HG03442 (cell line): ENCODE measurements around the gene UBASH3B.

Source experiments
- ATAC-seq: cut with Tn5 transposase; IDR thresholded peaks from one replicate; pipeline ENCODE4 v1.9.1; 2021; ENCODE audit warnings: mild to moderate bottlenecking, moderate library complexity; ENCODE audit not compliant: unreplicated experiment

Gene UBASH3B

GRCh38 chr11:122751292-122752070 is 96.0 kb downstream of the UBASH3B start:
- no peak for ATAC-seq

GRCh38 chr11:122754028-122754427 is 98.5 kb downstream of the UBASH3B start:
- no peak for ATAC-seq

- ATAC-seq, result no peak
Observed at GRCh38 chr11:122754553-122755322, 99.2 kb downstream of the UBASH3B start.

- ATAC-seq, result no peak
Observed at GRCh38 chr11:122755409-122755808, 99.9 kb downstream of the UBASH3B start.

- no peak for ATAC-seq
Observed at GRCh38 chr11:122755941-122756340, 100.4 kb downstream of the UBASH3B start.

- peak; percentile 85 for ATAC-seq
Observed at GRCh38 chr11:122756417-122756816, 100.9 kb downstream of the UBASH3B start.

- no peak for ATAC-seq
Observed at GRCh38 chr11:122757201-122757600, 101.7 kb downstream of the UBASH3B start.

- ATAC-seq, result no peak
Observed at GRCh38 chr11:122758339-122758738, 102.8 kb downstream of the UBASH3B start.

GRCh38 chr11:122758974-122759373 is 103.5 kb downstream of the UBASH3B start:
- no peak for ATAC-seq

- no peak for ATAC-seq
Observed at GRCh38 chr11:122763108-122763507, 107.6 kb downstream of the UBASH3B start.

- no peak for ATAC-seq
Observed at GRCh38 chr11:122764371-122765090, 109.0 kb downstream of the UBASH3B start.

GRCh38 chr11:122765487-122766131 is 110.1 kb downstream of the UBASH3B start:
- no peak for ATAC-seq

- no peak for ATAC-seq
Observed at GRCh38 chr11:122769126-122769780, 113.7 kb downstream of the UBASH3B start.

- ATAC-seq, result no peak
Observed at GRCh38 chr11:122772945-122773344, 117.4 kb downstream of the UBASH3B start.

- ATAC-seq, result no peak
Observed at GRCh38 chr11:122773781-122774266, 118.3 kb downstream of the UBASH3B start.

- no peak for ATAC-seq
Observed at GRCh38 chr11:122775675-122776271, 120.3 kb downstream of the UBASH3B start.

- no peak for ATAC-seq
Observed at GRCh38 chr11:122776546-122776945, 121.0 kb downstream of the UBASH3B start.

GRCh38 chr11:122777343-122777742 is 121.8 kb downstream of the UBASH3B start:
- no peak for ATAC-seq

GRCh38 chr11:122778148-122778547 is 122.6 kb downstream of the UBASH3B start:
- no peak for ATAC-seq

GRCh38 chr11:122779047-122779629 is 123.6 kb downstream of the UBASH3B start:
- ATAC-seq, result no peak
